HepG2 (cell line): Measurements from ENCODE around the gene MRFAP1. TPM values are rescaled to one million over a fixed set of nuclear protein-coding genes. Genes with fewer than 3 reads are reported as not detected.

ENCODE experiments used
- HMG20A ChIP-seq: IDR thresholded peaks from 2 replicates; pipeline ENCODE4 v1.6.1; 2016; ENCODE audit warnings: borderline replicate concordance
- PCBP2 ChIP-seq: fragments of 200-400 bp; formaldehyde crosslinking; optimal IDR thresholded peaks from 2 replicates; pipeline ENCODE3; 2018; ENCODE audit warnings: low read length, low read depth; ENCODE audit not compliant: poor library complexity, severe bottlenecking
- PLRG1 ChIP-seq: fragments of 450-650 bp; conservative IDR thresholded peaks from 2 replicates; pipeline ENCODE4 v1.6.1; 2016
- REXO4 ChIP-seq: sonication (generic); formaldehyde crosslinking; IDR thresholded peaks from 2 replicates; pipeline ENCODE4 v1.8.0; 2022; ENCODE audit warnings: missing genetic modification reagents, mild to moderate bottlenecking, borderline replicate concordance
- SP140L ChIP-seq: sonication (generic); formaldehyde crosslinking; IDR thresholded peaks from 2 replicates; pipeline ENCODE4 v1.4.0; 2020; ENCODE audit warnings: missing genetic modification reagents, borderline replicate concordance
- TFAP4 ChIP-seq: sonication (generic); IDR thresholded peaks from 2 replicates; pipeline ENCODE4 v1.6.1; 2016; ENCODE audit warnings: low read depth, borderline replicate concordance
- WIZ ChIP-seq: sonication (generic); formaldehyde crosslinking; IDR thresholded peaks from 2 replicates; pipeline ENCODE4 v1.5.1; 2020; ENCODE audit warnings: mild to moderate bottlenecking, missing genetic modification reagents
- ZFP36L1 ChIP-seq: sonication (generic); formaldehyde crosslinking; IDR thresholded peaks from 2 replicates; pipeline ENCODE4 v1.8.0; 2022; ENCODE audit warnings: mild to moderate bottlenecking, missing genetic modification reagents, moderate library complexity
- ZKSCAN8 ChIP-seq: IDR thresholded peaks from 2 replicates; pipeline ENCODE4 v1.6.1; 2016; ENCODE audit warnings: borderline replicate concordance, missing genetic modification reagents, missing compliant biosample characterization
- ZNF12 ChIP-seq: sonication (generic); formaldehyde crosslinking; IDR thresholded peaks from 2 replicates; pipeline ENCODE4 v1.5.0; 2020; ENCODE audit warnings: missing genetic modification reagents
- ZNF207 ChIP-seq: fragments of 450-650 bp; IDR thresholded peaks from 2 replicates; pipeline ENCODE4 v1.6.1; 2016; ENCODE audit warnings: antibody characterized with exemption, borderline replicate concordance
- ZNF33A ChIP-seq: sonication (generic); formaldehyde crosslinking; IDR thresholded peaks from 2 replicates; pipeline ENCODE4 v1.5.1; 2020; ENCODE audit warnings: missing genetic modification reagents, mild to moderate bottlenecking, moderate library complexity, borderline replicate concordance
- ZNF775 ChIP-seq: sonication (generic); formaldehyde crosslinking; IDR thresholded peaks from 2 replicates; pipeline ENCODE4 v1.4.0; 2020; ENCODE audit warnings: missing genetic modification reagents, mild to moderate bottlenecking, moderate library complexity, borderline replicate concordance
- ZNF781 ChIP-seq: sonication (generic); formaldehyde crosslinking; IDR thresholded peaks from 2 replicates; pipeline ENCODE4 v1.5.1; 2020; ENCODE audit warnings: borderline replicate concordance, mild to moderate bottlenecking, missing genetic modification reagents; ENCODE audit errors: not compliant biosample characterization
- ZSCAN22 ChIP-seq: sonication (generic); formaldehyde crosslinking; IDR thresholded peaks from 2 replicates; pipeline ENCODE4 v1.4.0; 2020; ENCODE audit warnings: mild to moderate bottlenecking, missing genetic modification reagents
- ZSCAN29 ChIP-seq: sonication (generic); formaldehyde crosslinking; conservative IDR thresholded peaks from 2 replicates; pipeline ENCODE4 v1.4.0; 2020; ENCODE audit warnings: mild to moderate bottlenecking, missing genetic modification reagents
- polyA plus RNA-seq, 8 experiments: library from polyadenylated mRNA; depleted of rRNA in 3 of 8; stranded (reverse) in 7 of 8; unstranded in 1 of 8; fragments of >200 nt; fragmentation: Illumina TruSeq in 4 of 8; extraction: Trizol in 4 of 8; gene quantifications; 2 replicates each; pipeline versions ENCODE4 v1.2.1 to v1.2.3, GENCODE V29; 2011 to 2016; ENCODE audit warnings: low read depth in 4 of 8, missing spikeins in 1 of 8, mixed read lengths in 1 of 8; ENCODE audit not compliant: insufficient read depth in 1 of 8
- total RNA-seq, 5 experiments: library from RNA; depleted of rRNA; stranded (reverse); fragments of >200 nt; fragmentation: Illumina TruSeq; extraction: Trizol; gene quantifications; 2 replicates each; pipeline ENCODE4 v1.2.3, GENCODE V29; 2016; ENCODE audit warnings: low read depth in 1 of 5
- TF ChIP-seq, protein P1 (sequence below): sonication (generic); formaldehyde crosslinking; IDR thresholded peaks from 2 replicates; pipeline ENCODE4 v1.4.0; 2020; ENCODE audit warnings: mild to moderate bottlenecking, missing genetic modification reagents
- TF ChIP-seq, protein P2 (sequence below): sonication (generic); formaldehyde crosslinking; IDR thresholded peaks from 2 replicates; pipeline ENCODE4 v1.4.0; 2020; ENCODE audit warnings: low read depth, mild to moderate bottlenecking, missing genetic modification reagents
- TF ChIP-seq, protein P3 (sequence below): sonication (generic); formaldehyde crosslinking; IDR thresholded peaks from 2 replicates; pipeline ENCODE4 v1.4.0; 2020; ENCODE audit warnings: missing genetic modification reagents, low read depth, mild to moderate bottlenecking, borderline replicate concordance
- TF ChIP-seq, protein P4 (sequence below): sonication (generic); formaldehyde crosslinking; IDR thresholded peaks from 2 replicates; pipeline ENCODE4 v1.9.0; 2021; ENCODE audit warnings: missing genetic modification reagents, borderline replicate concordance
- TF ChIP-seq, protein P5 (sequence below): IDR thresholded peaks from 2 replicates; pipeline ENCODE4 v1.6.1; 2016; ENCODE audit warnings: missing biosample characterization, missing genetic modification reagents, low read depth

The MRFAP1 gene
- total and polyA plus RNA-seq, 2 of the 13 experiments (the other 11 are each of a cell fraction or from before 2014, with no cell fraction given) = 112 to 158 TPM

- TF ChIP-seq ZNF775 (CRISPR knock-in tag) = no peak
- no peak for TF ChIP-seq ZFP36L1 (CRISPR knock-in tag)
- no peak for TF ChIP-seq REXO4 (CRISPR knock-in tag)
- TF ChIP-seq ZSCAN29 (CRISPR knock-in tag) = no peak
- no peak for TF ChIP-seq ZNF781 (CRISPR knock-in tag)
- TF ChIP-seq ZKSCAN8 = no peak
- TF ChIP-seq HMG20A = no peak; the same call in 1 of the 2 replicates
- TF ChIP-seq, protein P1, sequence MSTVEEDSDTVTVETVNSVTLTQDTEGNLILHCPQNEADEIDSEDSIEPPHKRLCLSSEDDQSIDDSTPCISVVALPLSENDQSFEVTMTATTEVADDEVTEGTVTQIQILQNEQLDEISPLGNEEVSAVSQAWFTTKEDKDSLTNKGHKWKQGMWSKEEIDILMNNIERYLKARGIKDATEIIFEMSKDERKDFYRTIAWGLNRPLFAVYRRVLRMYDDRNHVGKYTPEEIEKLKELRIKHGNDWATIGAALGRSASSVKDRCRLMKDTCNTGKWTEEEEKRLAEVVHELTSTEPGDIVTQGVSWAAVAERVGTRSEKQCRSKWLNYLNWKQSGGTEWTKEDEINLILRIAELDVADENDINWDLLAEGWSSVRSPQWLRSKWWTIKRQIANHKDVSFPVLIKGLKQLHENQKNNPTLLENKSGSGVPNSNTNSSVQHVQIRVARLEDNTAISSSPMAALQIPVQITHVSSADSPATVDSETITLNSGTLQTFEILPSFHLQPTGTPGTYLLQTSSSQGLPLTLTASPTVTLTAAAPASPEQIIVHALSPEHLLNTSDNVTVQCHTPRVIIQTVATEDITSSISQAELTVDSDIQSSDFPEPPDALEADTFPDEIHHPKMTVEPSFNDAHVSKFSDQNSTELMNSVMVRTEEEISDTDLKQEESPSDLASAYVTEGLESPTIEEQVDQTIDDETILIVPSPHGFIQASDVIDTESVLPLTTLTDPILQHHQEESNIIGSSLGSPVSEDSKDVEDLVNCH (CRISPR knock-in tag) = no peak
- no peak for TF ChIP-seq PLRG1
- TF ChIP-seq ZNF33A (CRISPR knock-in tag) = no peak
- TF ChIP-seq PCBP2 = no peak
- no peak for TF ChIP-seq ZNF207
- TF ChIP-seq, protein P2, sequence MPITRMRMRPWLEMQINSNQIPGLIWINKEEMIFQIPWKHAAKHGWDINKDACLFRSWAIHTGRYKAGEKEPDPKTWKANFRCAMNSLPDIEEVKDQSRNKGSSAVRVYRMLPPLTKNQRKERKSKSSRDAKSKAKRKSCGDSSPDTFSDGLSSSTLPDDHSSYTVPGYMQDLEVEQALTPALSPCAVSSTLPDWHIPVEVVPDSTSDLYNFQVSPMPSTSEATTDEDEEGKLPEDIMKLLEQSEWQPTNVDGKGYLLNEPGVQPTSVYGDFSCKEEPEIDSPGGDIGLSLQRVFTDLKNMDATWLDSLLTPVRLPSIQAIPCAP (CRISPR knock-in tag) = no peak
- TF ChIP-seq, protein P3, sequence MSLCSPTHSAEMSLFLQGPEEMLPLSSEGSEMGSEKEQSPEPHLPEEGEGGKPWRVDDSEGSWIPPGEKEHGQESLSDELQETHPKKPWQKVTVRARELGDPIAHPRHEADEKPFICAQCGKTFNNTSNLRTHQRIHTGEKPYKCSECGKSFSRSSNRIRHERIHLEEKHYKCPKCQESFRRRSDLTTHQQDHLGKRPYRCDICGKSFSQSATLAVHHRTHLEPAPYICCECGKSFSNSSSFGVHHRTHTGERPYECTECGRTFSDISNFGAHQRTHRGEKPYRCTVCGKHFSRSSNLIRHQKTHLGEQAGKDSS (CRISPR knock-in tag) = no peak
- no peak for TF ChIP-seq WIZ
- TF ChIP-seq TFAP4 = peak; percentile 14; the same call in 1 of the 2 replicates
- TF ChIP-seq ZSCAN22 (CRISPR knock-in tag) = no peak
- TF ChIP-seq, protein P4, sequence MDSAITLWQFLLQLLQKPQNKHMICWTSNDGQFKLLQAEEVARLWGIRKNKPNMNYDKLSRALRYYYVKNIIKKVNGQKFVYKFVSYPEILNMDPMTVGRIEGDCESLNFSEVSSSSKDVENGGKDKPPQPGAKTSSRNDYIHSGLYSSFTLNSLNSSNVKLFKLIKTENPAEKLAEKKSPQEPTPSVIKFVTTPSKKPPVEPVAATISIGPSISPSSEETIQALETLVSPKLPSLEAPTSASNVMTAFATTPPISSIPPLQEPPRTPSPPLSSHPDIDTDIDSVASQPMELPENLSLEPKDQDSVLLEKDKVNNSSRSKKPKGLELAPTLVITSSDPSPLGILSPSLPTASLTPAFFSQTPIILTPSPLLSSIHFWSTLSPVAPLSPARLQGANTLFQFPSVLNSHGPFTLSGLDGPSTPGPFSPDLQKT (CRISPR knock-in tag) = no peak
- no peak for TF ChIP-seq SP140L
- TF ChIP-seq, protein P5, sequence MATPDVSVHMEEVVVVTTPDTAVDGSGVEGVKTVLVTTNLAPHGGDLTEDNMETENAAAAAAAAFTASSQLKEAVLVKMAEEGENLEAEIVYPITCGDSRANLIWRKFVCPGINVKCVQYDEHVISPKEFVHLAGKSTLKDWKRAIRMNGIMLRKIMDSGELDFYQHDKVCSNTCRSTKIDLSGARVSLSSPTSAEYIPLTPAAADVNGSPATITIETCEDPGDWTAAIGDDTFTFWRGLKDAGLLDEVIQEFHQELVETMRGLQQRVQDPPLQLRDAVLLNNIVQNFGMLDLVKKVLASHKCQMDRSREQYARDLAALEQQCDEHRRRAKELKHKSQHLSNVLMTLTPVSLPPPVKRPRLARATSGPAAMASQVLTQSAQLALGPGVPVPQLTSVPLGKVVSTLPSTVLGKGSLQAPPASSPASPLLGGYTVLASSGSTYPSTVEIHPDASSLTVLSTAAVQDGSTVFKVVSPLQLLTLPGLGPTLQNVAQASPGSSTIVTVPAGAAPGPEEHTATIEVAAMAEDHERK = no peak
- TF ChIP-seq ZNF12 = 0 out of 2 replicates have a peak, but pooled peaks have one; percentile 34
These were observed 7.2 kb upstream of the MRFAP1 start (continued) for GRCh38 chr4:6633091-6633906.
